Retinal pigment epithelial cell (primary cell): ENCODE results near the gene DTX3L.

ENCODE experiments used
- DNase-seq: peaks from one replicate; pipeline ENCODE4 v3.0.0-alpha.2; 2010; ENCODE audit warnings: low read depth
- H3K4me3 ChIP-seq: 2 replicates; pipeline ENCODE4 v1.5.1; 2011; ENCODE audit warnings: mild to moderate bottlenecking, low read length, control low read depth, moderate library complexity
- TF ChIP-seq, protein P1 (sequence below): conservative IDR thresholded peaks from 2 replicates; pipeline ENCODE4 v1.5.1; 2011; ENCODE audit warnings: low read depth, low read length, control low read depth, inconsistent platforms

Gene DTX3L

DNA sequence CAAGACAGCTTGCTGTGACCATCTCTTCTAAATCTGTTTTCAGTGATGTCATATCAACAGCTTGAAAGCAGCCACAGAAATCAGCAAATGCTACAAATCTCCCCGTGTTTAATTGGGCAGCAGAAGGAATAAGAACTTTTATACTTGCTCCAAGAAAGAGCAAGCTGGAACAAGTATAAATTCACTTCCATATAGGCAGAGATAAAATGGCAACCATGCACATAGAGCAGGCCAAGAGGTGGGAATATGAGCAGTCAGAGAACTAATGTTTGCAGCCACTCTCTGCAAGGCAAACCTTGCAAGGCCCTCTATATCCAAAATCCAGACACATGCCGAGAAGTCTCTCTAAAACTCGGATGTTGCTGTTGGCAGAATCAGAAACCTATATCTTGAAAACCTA, 16.1 kb upstream of the DTX3L start:
- H3K4me3 ChIP-seq, result no peak overlapping the region
- DNase-seq, result no peak
- TF ChIP-seq, protein P1, sequence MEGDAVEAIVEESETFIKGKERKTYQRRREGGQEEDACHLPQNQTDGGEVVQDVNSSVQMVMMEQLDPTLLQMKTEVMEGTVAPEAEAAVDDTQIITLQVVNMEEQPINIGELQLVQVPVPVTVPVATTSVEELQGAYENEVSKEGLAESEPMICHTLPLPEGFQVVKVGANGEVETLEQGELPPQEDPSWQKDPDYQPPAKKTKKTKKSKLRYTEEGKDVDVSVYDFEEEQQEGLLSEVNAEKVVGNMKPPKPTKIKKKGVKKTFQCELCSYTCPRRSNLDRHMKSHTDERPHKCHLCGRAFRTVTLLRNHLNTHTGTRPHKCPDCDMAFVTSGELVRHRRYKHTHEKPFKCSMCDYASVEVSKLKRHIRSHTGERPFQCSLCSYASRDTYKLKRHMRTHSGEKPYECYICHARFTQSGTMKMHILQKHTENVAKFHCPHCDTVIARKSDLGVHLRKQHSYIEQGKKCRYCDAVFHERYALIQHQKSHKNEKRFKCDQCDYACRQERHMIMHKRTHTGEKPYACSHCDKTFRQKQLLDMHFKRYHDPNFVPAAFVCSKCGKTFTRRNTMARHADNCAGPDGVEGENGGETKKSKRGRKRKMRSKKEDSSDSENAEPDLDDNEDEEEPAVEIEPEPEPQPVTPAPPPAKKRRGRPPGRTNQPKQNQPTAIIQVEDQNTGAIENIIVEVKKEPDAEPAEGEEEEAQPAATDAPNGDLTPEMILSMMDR, result no peak

DNA sequence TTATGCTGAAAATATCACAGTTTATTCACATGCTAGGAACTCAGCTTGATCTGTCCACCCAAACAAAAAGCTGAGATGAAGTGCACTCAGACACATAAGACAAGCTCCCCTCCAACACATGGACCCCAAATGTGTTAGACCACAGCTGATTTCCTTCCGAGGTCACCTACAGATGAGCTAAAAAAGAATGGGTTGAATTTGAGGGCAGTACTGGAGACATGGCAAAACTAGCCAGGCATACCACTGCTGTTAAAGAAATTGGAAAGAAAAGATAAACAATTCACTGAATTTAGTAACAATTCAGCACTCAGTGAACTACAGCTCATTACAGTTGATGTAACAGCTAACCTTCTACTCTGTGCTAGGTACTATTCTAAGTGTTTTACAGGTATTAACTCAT, 15.5 kb upstream of the DTX3L start:
- H3K4me3 ChIP-seq, result no peak overlapping the region
- no peak for DNase-seq
- TF ChIP-seq, protein P1, result no peak

DNA sequence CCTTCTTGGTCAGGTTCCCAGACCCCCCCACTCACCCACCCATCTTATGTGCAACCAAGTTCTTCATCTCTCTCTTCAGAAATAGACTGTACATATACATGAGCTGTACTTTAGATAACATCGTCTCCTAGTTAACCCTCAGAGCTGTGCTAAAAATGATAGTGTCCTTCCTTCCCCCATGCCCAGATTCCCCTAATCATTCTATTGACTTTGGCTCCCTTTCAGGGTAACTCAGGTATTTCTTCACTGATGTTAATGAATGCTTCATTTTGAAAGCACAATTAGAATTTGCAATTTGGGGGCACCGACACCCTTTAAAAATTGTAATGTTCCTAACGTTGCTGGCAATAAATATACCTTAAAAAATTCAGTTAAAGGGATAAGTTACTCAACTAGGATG, 11.0 kb upstream of the DTX3L start:
- no peak overlapping the region for H3K4me3 ChIP-seq
- TF ChIP-seq, protein P1, result no peak
- no peak for DNase-seq

DNA sequence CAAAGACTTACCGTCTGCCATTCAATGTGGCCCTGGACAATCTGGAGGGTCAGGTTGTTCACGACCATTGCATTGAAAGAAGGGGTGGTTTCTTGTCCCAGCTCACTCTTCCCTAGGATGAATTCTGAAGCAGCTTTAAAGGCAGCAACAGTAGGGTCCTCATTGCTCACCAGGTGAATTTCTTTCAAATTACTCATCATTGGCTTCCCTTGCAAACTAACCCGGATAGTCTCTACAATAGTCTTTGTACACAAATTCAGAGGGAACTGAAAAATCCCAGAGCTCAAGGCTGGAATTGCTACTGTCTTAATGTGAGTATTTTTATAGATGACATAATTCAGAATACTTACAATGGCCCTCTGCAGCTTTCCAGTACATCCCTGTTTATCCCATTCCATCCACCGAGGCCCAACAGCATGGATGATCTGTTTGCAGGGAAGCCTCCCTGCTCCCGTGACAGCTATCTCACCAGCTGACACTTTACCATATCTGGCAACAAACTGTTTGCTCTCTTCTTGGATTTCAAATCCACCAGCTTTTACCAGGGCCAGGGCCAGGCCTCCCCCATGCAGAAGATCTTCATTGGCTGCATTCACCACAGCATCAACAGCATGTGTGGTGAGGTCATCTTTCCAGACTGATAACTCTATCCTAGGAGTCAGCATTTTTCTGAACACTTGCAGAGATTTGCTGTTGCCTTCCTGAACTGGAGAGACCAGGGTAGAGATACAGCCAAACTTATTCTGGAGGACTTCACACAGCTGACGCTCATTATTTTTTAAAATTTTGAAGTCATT, 8.7 kb upstream of the DTX3L start:
- DNase-seq, result no peak
- TF ChIP-seq, protein P1, result no peak
- no peak overlapping the region for H3K4me3 ChIP-seq

DNA sequence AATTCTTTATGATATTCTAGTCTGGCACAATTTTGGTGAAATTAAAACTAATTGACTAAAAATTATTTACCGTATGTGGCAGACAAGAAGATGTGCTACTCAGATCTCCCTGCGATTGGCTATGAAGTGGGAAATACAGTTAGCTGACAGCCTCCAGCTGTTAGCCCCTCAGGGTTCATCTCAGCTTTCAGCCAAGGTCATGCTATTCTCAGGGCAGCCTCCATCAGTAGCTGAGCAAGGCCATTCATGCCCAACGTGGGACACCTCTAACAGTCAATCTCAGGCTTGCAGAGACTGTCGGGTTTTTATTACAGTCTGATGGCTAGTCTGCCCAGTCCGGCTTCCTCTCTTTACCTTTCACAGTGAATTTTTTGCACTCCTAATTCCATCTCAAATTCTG, 6.8 kb upstream of the DTX3L start:
- TF ChIP-seq, protein P1, result no peak
- DNase-seq, result no peak
- no peak overlapping the region for H3K4me3 ChIP-seq

DNA sequence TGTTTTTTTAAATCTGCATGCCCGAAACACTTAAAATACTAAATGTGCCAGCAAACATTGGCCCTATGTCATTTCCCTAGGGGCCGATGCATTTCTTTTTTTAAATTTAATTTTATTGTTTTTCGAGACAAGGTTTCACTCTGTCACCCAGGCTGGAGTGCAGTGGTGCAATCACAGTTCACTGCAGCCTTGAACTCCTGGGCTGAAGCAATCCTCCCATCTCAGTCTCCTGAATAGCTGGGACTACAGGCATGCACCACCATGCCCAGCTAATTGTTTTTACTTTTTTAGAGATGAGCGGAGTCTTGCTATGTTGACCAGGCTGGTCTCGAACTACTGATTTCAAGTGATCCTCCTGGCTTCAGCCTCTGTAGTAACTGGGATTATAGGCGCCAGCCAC, 5.5 kb upstream of the DTX3L start:
- no peak for DNase-seq
- no peak overlapping the region for H3K4me3 ChIP-seq
- TF ChIP-seq, protein P1, result no peak

DNA sequence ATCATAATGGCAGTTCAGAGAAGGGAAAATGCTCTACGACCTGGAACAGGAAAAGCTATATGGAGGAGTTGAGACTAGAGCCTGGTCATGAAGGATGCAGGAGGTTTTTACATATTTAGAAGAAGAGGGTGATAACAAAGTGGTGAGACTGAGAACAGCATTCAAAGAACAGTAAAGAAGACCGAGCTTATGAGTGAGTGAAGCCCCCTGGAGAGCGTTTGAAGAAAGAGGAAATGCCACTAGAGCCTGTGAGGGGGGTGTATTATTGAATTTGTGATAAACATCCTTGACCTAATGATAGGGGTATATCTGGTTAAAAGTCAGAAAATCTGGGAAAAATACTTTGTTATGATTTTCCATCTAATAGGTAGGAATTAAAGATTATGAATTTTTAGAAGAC, 4.2 kb upstream of the DTX3L start:
- DNase-seq, result no peak
- TF ChIP-seq, protein P1, result no peak
- H3K4me3 ChIP-seq, result no peak overlapping the region
